Stimulated activated CD4-positive, alpha-beta T cell treated with anti-CD3 and anti-CD28 coated beads, Interleukin-12 subunit alpha, Interleukin-12 subunit beta, amount 100 ng/mL, for 4 hours (primary cell): ENCODE measurements around the gene RAMAC.
A peak's percentile ranks its signal among the peaks of the same experiment; 100 is the strongest.
"Not testable (repeated sequence)": the region's sequence is repeated elsewhere in the genome, so short reads cannot be mapped to it uniquely, and the experiment has no call there.

ENCODE experiments used
- DNase-seq: peaks from one replicate; pipeline ENCODE4 v3.0.0-alpha.2; 2020

RAMAC gene

GRCh38 chr15:82969353-82969752 lies 16.7 kb upstream of the RAMAC start:
- no peak for DNase-seq

GRCh38 chr15:82970078-82970686 lies 15.8 kb upstream of the RAMAC start:
- no peak for DNase-seq

- DNase-seq, result no peak
Measured at GRCh38 chr15:82970696-82971095, 15.3 kb upstream of the RAMAC start.

- DNase-seq, result no peak
Measured at GRCh38 chr15:82971218-82971984, 14.6 kb upstream of the RAMAC start.

- DNase-seq, result no peak
Measured at GRCh38 chr15:82972990-82973389, 13.0 kb upstream of the RAMAC start.

- no peak for DNase-seq
Measured at GRCh38 chr15:82977076-82977475, 8.9 kb upstream of the RAMAC start.

GRCh38 chr15:82978438-82978837 lies 7.6 kb upstream of the RAMAC start:
- no peak for DNase-seq

- DNase-seq, result no peak
Measured at GRCh38 chr15:82979726-82980125, 6.3 kb upstream of the RAMAC start.

GRCh38 chr15:82980981-82981380 lies 5.0 kb upstream of the RAMAC start:
- no peak for DNase-seq

- no peak for DNase-seq
Measured at GRCh38 chr15:82986442-82986780, 401 bp downstream of the RAMAC start.

GRCh38 chr15:82992436-82992998 lies 6.5 kb downstream of the RAMAC start:
- no peak for DNase-seq

GRCh38 chr15:82993144-82993543 lies 7.1 kb downstream of the RAMAC start:
- DNase-seq, result no peak

GRCh38 chr15:82995076-82995475 lies 9.1 kb downstream of the RAMAC start:
- no peak for DNase-seq

GRCh38 chr15:82995938-82996337 lies 9.9 kb downstream of the RAMAC start:
- DNase-seq, result no peak

- no peak for DNase-seq
Measured at GRCh38 chr15:82999426-82999825, 13.4 kb downstream of the RAMAC start.

- no peak for DNase-seq
Measured at GRCh38 chr15:82999905-83000671, 14.1 kb downstream of the RAMAC start.

- DNase-seq, result not testable (repeated sequence)
Measured at GRCh38 chr15:83000672-83001031, 14.6 kb downstream of the RAMAC start.

GRCh38 chr15:83010709-83011270 lies 24.8 kb downstream of the RAMAC start:
- peak; percentile 75 for DNase-seq

- peak; percentile 83 for DNase-seq
Measured at GRCh38 chr15:83011271-83012075, 25.5 kb downstream of the RAMAC start, which contains the start of gene C15orf40. Gene C15orf40, minus strand, starts transcription at chr15:83011639. Its CDS starts 32 bp downstream, at chr15:83011607.

- DNase-seq, result no peak
Measured at GRCh38 chr15:83012076-83012426, 26.0 kb downstream of the RAMAC start.

- DNase-seq, result no peak
Measured at GRCh38 chr15:83012636-83013035, 26.6 kb downstream of the RAMAC start.

- no peak for DNase-seq
Measured at GRCh38 chr15:83014205-83014653, 28.2 kb downstream of the RAMAC start.
